Globus pallidus (tissue), 1 donor: ENCODE results near the gene RCAN2.
"Not testable (repeated sequence)": the region's sequence is repeated elsewhere in the genome, so short reads cannot be mapped to it uniquely, and the experiment has no call there.

ENCODE experiments used
- DNase-seq: peaks from one replicate; pipeline ENCODE4 v3.0.0-alpha.2; 2015; ENCODE audit warnings: low spot score

Gene RCAN2

GRCh38 chr6:46387728-46388127 is 103.5 kb downstream of the RCAN2 start:
- not testable (repeated sequence) for DNase-seq

- DNase-seq: no peak
Measured at GRCh38 chr6:46381579-46381978, 109.7 kb downstream of the RCAN2 start.

- no peak for DNase-seq
Measured at GRCh38 chr6:46381057-46381456, 110.2 kb downstream of the RCAN2 start.

GRCh38 chr6:46380152-46380807 is 111.0 kb downstream of the RCAN2 start:
- no peak for DNase-seq

- DNase-seq: peak; percentile 88
Measured at GRCh38 chr6:46378882-46379416, 112.3 kb downstream of the RCAN2 start.

- no peak for DNase-seq
Measured at GRCh38 chr6:46378161-46378881, 112.9 kb downstream of the RCAN2 start.

- DNase-seq: no peak
Measured at GRCh38 chr6:46377209-46377608, 114.0 kb downstream of the RCAN2 start.

- peak; percentile 36 for DNase-seq
Measured at GRCh38 chr6:46376562-46377061, 114.6 kb downstream of the RCAN2 start.

- DNase-seq: no peak
Measured at GRCh38 chr6:46370622-46371021, 120.6 kb downstream of the RCAN2 start.

GRCh38 chr6:46368169-46368536 is 123.1 kb downstream of the RCAN2 start:
- DNase-seq: no peak

- no peak for DNase-seq
Measured at GRCh38 chr6:46367354-46368168, 123.7 kb downstream of the RCAN2 start.

GRCh38 chr6:46366190-46366900 is 124.9 kb downstream of the RCAN2 start:
- no peak for DNase-seq

GRCh38 chr6:46357591-46357990 is 133.7 kb downstream of the RCAN2 start:
- DNase-seq: no peak

GRCh38 chr6:46356543-46356942 is 134.7 kb downstream of the RCAN2 start:
- DNase-seq: no peak

GRCh38 chr6:46353528-46353927 is 137.7 kb downstream of the RCAN2 start:
- no peak for DNase-seq

GRCh38 chr6:46352541-46353268 is 138.5 kb downstream of the RCAN2 start:
- DNase-seq: no peak

- no peak for DNase-seq
Measured at GRCh38 chr6:46350714-46351113, 140.5 kb downstream of the RCAN2 start.

- no peak for DNase-seq
Measured at GRCh38 chr6:46347669-46348068, 143.6 kb downstream of the RCAN2 start.

- DNase-seq: no peak
Measured at GRCh38 chr6:46340246-46340645, 151.0 kb downstream of the RCAN2 start.

- no peak for DNase-seq
Measured at GRCh38 chr6:46338131-46338530, 153.1 kb downstream of the RCAN2 start.

GRCh38 chr6:46334442-46334841 is 156.8 kb downstream of the RCAN2 start:
- no peak for DNase-seq
